CD14-positive monocyte (primary cell): ENCODE data around the gene ANO2. TPM values are rescaled to one million over a fixed set of nuclear protein-coding genes. Genes with fewer than 3 reads are reported as not detected.

Source experiments
- DNase-seq, 3 donors: peaks; one replicate each; pipeline ENCODE4 v3.0.0-alpha.2; 2011 to 2022
- H2AFZ ChIP-seq: 2 replicates; pipeline ENCODE4 v1.6.0; 2012; ENCODE audit warnings: mild to moderate bottlenecking, low read depth, low read length, inconsistent platforms; ENCODE audit not compliant: insufficient read depth, poor library complexity, severe bottlenecking
- H3K27ac ChIP-seq, 2 donors: 1 replicate in 1 of 2; 2 replicates in 1 of 2; pipeline ENCODE4 v1.5.1; 2012 to 2013; ENCODE audit warnings: low read length in 2 of 2, control low read depth in 1 of 2, inconsistent platforms in 1 of 2, low read depth in 1 of 2, mild to moderate bottlenecking in 1 of 2
- H3K27me3 ChIP-seq, 2 donors: one replicate each; pipeline versions ENCODE4 v1.6.0 to v1.6.1; 2011 to 2013; ENCODE audit warnings: low read length in 2 of 2; ENCODE audit not compliant: control insufficient read depth in 2 of 2, insufficient read depth in 2 of 2
- H3K36me3 ChIP-seq, 2 donors: replicated peaks in 1 of 2; 1 replicate in 1 of 2; 2 replicates in 1 of 2; pipeline versions ENCODE4 v1.5.1 to v1.6.1; 2012 to 2013; ENCODE audit warnings: low read length in 2 of 2, control low read depth in 1 of 2, inconsistent platforms in 1 of 2, mild to moderate bottlenecking in 1 of 2; ENCODE audit not compliant: insufficient read depth in 2 of 2, control insufficient read depth in 1 of 2
- H3K4me1 ChIP-seq, 2 donors: 1 replicate in 1 of 2; 2 replicates in 1 of 2; pipeline versions ENCODE4 v1.5.1 to v1.6.1; 2012 to 2013; ENCODE audit warnings: low read length in 2 of 2, control low read depth in 1 of 2, inconsistent platforms in 1 of 2, mild to moderate bottlenecking in 1 of 2, moderate library complexity in 1 of 2; ENCODE audit not compliant: insufficient read depth in 2 of 2, control insufficient read depth in 1 of 2
- H3K4me2 ChIP-seq: replicated peaks from 2 replicates; pipeline ENCODE3; 2012; ENCODE audit warnings: low read length, moderate library complexity, mild to moderate bottlenecking; ENCODE audit not compliant: poor library complexity, severe bottlenecking; ENCODE audit errors: extremely low read depth
- H3K4me3 ChIP-seq, 3 experiments: fragments of 200-600 bp in 1 of 3; sonication (generic) in 1 of 3; replicated peaks in 1 of 3; 1 replicate in 2 of 3; 2 replicates in 1 of 3; pipeline ENCODE4 v1.5.1; 2011 to 2013; ENCODE audit warnings: low read length in 3 of 3, mild to moderate bottlenecking in 3 of 3, control low read depth in 2 of 3, low read depth in 2 of 3, inconsistent platforms in 1 of 3, moderate library complexity in 1 of 3
- H3K79me2 ChIP-seq: 2 replicates; pipeline ENCODE4 v1.6.0; 2012; ENCODE audit warnings: mild to moderate bottlenecking, control low read depth, inconsistent platforms, low read length, moderate library complexity; ENCODE audit not compliant: insufficient read depth
- H3K9ac ChIP-seq: 2 replicates; pipeline ENCODE4 v1.6.0; 2017; ENCODE audit warnings: low read length, mild to moderate bottlenecking; ENCODE audit not compliant: insufficient read depth, poor library complexity, severe bottlenecking
- H3K9me3 ChIP-seq, 2 donors: replicated peaks in 1 of 2; 1 replicate in 1 of 2; 2 replicates in 1 of 2; pipeline versions ENCODE4 v1.5.1 to v1.6.1; 2012 to 2013; ENCODE audit warnings: low read length in 2 of 2, control low read depth in 1 of 2; ENCODE audit not compliant: control insufficient read depth in 1 of 2, insufficient read depth in 1 of 2
- H4K20me1 ChIP-seq: 2 replicates; pipeline ENCODE4 v1.6.0; 2012; ENCODE audit warnings: mild to moderate bottlenecking, low read length, control low read depth, moderate library complexity; ENCODE audit not compliant: insufficient read depth
- H3K27ac Mint-ChIP-seq, 7 donors: one replicate each; pipeline ENCODE4 v1.8.0; 2020; ENCODE audit warnings: mild to moderate bottlenecking in 7 of 7, mixed read lengths in 7 of 7, moderate library complexity in 6 of 7, inconsistent platforms in 2 of 7
- H3K27me3 Mint-ChIP-seq, 3 donors: one replicate each; pipeline ENCODE4 v1.8.0; 2021 to 2022; ENCODE audit warnings: low read depth in 3 of 3, mild to moderate bottlenecking in 3 of 3, mixed read lengths in 3 of 3, moderate library complexity in 3 of 3, inconsistent platforms in 1 of 3
- H3K36me3 Mint-ChIP-seq, 2 donors: one replicate each; pipeline ENCODE4 v1.8.0; 2020; ENCODE audit warnings: mixed read lengths in 2 of 2, inconsistent platforms in 1 of 2, mild to moderate bottlenecking in 1 of 2
- H3K4me1 Mint-ChIP-seq: one replicate; pipeline ENCODE4 v1.8.0; 2020; ENCODE audit warnings: mild to moderate bottlenecking, mixed read lengths
- H3K4me3 Mint-ChIP-seq, 2 donors: one replicate each; pipeline ENCODE4 v1.8.0; 2020; ENCODE audit warnings: mild to moderate bottlenecking in 2 of 2, mixed read lengths in 2 of 2, moderate library complexity in 1 of 2
- H3K9me3 Mint-ChIP-seq, 7 donors: one replicate each; pipeline ENCODE4 v1.8.0; 2020 to 2022; ENCODE audit warnings: mixed read lengths in 7 of 7, mild to moderate bottlenecking in 6 of 7, moderate library complexity in 6 of 7, inconsistent platforms in 2 of 7
- CTCF ChIP-seq: fragments of 200-600 bp; IDR thresholded peaks from one replicate; pipeline ENCODE4 v1.8.0; 2022; ENCODE audit warnings: antibody characterized with exemption, mild to moderate bottlenecking
- WGBS: methylation state at CpG from one replicate; pipeline ENCODE4 v1.1.5; 2013; ENCODE audit warnings: missing lambda C conversion rate; ENCODE audit not compliant: insufficient coverage; 5-methylcytosine and 5-hydroxymethylcytosine counted together
- intact Hi-C, 2 donors: fragments of 100-400 bp; cut with micrococcal nuclease; formaldehyde crosslinking; loops; one replicate each; pipeline versions ENCODE4 v1.15.0 to v1.15.1; 2023
- polyA plus RNA-seq, 3 donors: library from polyadenylated mRNA; depleted of rRNA in 1 of 3; unstranded in 2 of 3; stranded (reverse) in 1 of 3; fragments of 300-500 nt in 2 of 3; fragments of >200 nt in 1 of 3; fragmentation: Illumina TruSeq in 2 of 3; gene quantifications; 1 replicate in 2 of 3; 2 replicates in 1 of 3; pipeline ENCODE4 v1.2.3, GENCODE V29; 2012 to 2021

Gene ANO2
- polyA plus RNA-seq, 3 donors: not detected

- H3K9me3 Mint-ChIP-seq: no peaks in the 10 kb centered on the region
- Histone ChIP-seq H3K4me1 (no peaks in the 10 kb centered on the region), H3K36me3 (no peaks in the 10 kb centered on the region), H3K9me3 (no peaks in the 10 kb centered on the region), H4K20me1 (no peaks in the 10 kb centered on the region), H3K4me2 (no peak overlapping the region), H2AFZ (no peak overlapping the region), H3K4me3 (no peak overlapping the region), H3K27ac (no peak overlapping the region), H3K9ac (no peak overlapping the region), H3K27me3 (no peaks in the 10 kb centered on the region), H3K79me2 (no peaks in the 10 kb centered on the region)
- H3K4me3 Mint-ChIP-seq: no peak overlapping the region
- no peak for TF ChIP-seq CTCF
- peaks cover 0 to 2% (median 2%) of the 10 kb centered on the region in 3 donors for H3K27me3 Mint-ChIP-seq
- DNase-seq: no peak
- WGBS: no CpG with 5 or more reads among the region's 3 CpGs
- H3K27ac Mint-ChIP-seq: no peak overlapping the region
- intact Hi-C loops: no loop called here
- H3K36me3 Mint-ChIP-seq: no peaks in the 10 kb centered on the region
- H3K4me1 Mint-ChIP-seq: peaks cover 6% of the 10 kb centered on the region
These were observed 207.3 kb downstream of the ANO2 start for GRCh38 chr12:5737778-5738177.

- H3K4me3 ChIP-seq: no peak overlapping the region
- no peak overlapping the region for H3K9ac ChIP-seq
- no peaks in the 10 kb centered on the region for H3K27me3 ChIP-seq
- Mint-ChIP-seq H3K4me1 (no peaks in the 10 kb centered on the region), H3K27me3 (peaks cover 0 to 3% (median 2%) of the 10 kb centered on the region in 3 donors), H3K27ac (no peak overlapping the region), H3K9me3 (no peaks in the 10 kb centered on the region), H3K36me3 (no peaks in the 10 kb centered on the region), H3K4me3 (no peak overlapping the region)
- no peak overlapping the region for H2AFZ ChIP-seq
- H3K4me2 ChIP-seq: no peak overlapping the region
- H3K4me1 ChIP-seq: no peaks in the 10 kb centered on the region
- no peaks in the 10 kb centered on the region for H3K36me3 ChIP-seq
- no peak for DNase-seq
- no peaks in the 10 kb centered on the region for H3K79me2 ChIP-seq
- WGBS: 83% methylated on average over 3 of the region's 5 CpGs
- H4K20me1 ChIP-seq: no peaks in the 10 kb centered on the region
- no peak overlapping the region for H3K27ac ChIP-seq
- H3K9me3 ChIP-seq: no peaks in the 10 kb centered on the region
- intact Hi-C loops: no loop called here
- TF ChIP-seq CTCF: no peak
These were observed 208.5 kb downstream of the ANO2 start for GRCh38 chr12:5736527-5736926.
